Activated naive CD8-positive, alpha-beta T cell treated with anti-CD3 and anti-CD28 coated beads for 36 hours (primary cell): ENCODE results near the gene RPL15. TPM values are rescaled to one million over a fixed set of nuclear protein-coding genes. Genes with fewer than 3 reads are reported as not detected.

Source experiments
- DNase-seq: peaks from one replicate; pipeline ENCODE4 v3.0.0; 2021
- H3K27ac Mint-ChIP-seq: one replicate; pipeline ENCODE4 v1.8.0; 2022; ENCODE audit warnings: mild to moderate bottlenecking, moderate library complexity, mixed read lengths
- H3K27me3 Mint-ChIP-seq: one replicate; pipeline ENCODE4 v1.8.0; 2022; ENCODE audit warnings: mild to moderate bottlenecking, mixed read lengths
- H3K36me3 Mint-ChIP-seq: one replicate; pipeline ENCODE4 v1.8.0; 2021; ENCODE audit warnings: mild to moderate bottlenecking, mixed read lengths
- H3K4me1 Mint-ChIP-seq: one replicate; pipeline ENCODE4 v1.8.0; 2021; ENCODE audit warnings: mixed read lengths
- H3K4me3 Mint-ChIP-seq: one replicate; pipeline ENCODE4 v1.8.0; 2022; ENCODE audit warnings: mild to moderate bottlenecking, moderate library complexity, mixed read lengths
- H3K9me3 Mint-ChIP-seq: one replicate; pipeline ENCODE4 v1.8.0; 2022; ENCODE audit warnings: mixed read lengths
- total RNA-seq, 2 experiments: library from RNA; stranded (reverse); gene quantifications; one replicate each; pipeline ENCODE4 v1.2.3, GENCODE V29; 2021

The RPL15 gene
- total RNA-seq, 2 experiments from 2014 or later = 2,473 to 2,489 TPM

DNA sequence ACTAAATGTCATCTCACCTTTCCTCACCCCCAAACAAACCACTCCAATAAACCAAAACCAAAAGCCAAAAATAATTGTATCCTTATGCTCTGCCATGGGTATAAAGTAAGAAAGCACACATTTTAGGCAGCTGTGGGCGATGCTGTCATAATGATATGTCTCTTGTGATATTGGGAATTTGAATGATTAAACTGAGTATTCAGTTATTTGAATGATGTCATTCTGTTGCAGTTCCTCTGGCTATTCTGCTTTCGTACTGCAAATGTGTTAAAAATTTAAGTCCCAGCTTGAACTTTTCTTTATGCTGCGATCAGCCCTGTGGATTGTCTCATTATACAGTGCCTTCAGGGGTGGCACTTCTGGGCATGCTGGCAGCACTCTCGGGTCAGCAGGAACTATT is 17.3 kb downstream of the RPL15 start:
- no peaks in the 10 kb centered on the region for H3K4me1 Mint-ChIP-seq
- H3K36me3 Mint-ChIP-seq = no peaks in the 10 kb centered on the region
- no peak overlapping the region for H3K27ac Mint-ChIP-seq
- H3K27me3 Mint-ChIP-seq = no peaks in the 10 kb centered on the region
- DNase-seq = no peak
- H3K9me3 Mint-ChIP-seq = peaks cover 1% of the 10 kb centered on the region
- H3K4me3 Mint-ChIP-seq = no peak overlapping the region

DNA sequence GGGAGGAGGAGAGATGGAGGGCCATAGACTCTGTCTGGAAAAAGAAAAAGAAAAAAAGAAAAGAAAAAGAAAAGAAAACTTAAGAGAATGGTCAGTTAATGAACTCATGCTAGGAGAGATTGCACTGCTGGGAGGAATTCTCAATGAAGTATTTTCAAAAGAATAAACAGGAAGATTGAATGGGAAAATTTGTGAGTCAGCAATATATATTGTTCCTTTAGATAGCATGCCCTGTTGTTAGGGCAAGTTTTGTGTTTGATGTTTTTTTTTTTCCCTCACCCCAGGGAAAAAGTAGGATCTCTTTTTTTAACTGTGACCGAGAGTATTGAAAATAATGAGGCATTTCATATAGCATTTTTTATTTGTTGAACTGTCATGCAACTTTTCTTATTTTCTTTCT is 20.4 kb downstream of the RPL15 start:
- Mint-ChIP-seq H3K4me3 (no peak overlapping the region), H3K27me3 (no peaks in the 10 kb centered on the region), H3K9me3 (peaks cover 1% of the 10 kb centered on the region), H3K4me1 (no peaks in the 10 kb centered on the region), H3K36me3 (no peaks in the 10 kb centered on the region), H3K27ac (no peak overlapping the region)
- no peak for DNase-seq

DNA sequence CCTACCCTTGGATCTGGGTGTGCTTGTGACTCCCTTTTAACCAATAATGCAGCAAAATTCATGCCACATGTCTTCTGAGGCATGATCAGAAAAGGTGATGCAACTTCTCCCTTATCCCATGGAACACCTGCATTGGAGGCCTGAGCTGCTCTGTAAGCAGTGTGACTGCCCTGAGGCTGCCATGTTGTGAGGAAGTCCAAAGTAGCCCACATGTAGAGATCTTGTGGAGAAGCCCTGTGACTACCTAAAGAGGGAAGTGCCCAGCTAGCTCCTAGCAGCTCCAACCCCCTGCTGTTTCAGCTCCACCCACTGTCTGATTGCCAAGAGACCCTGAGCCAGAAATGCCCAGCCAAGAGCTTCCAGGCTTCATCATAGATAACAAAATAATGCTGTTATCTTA is 21.8 kb downstream of the RPL15 start:
- Mint-ChIP-seq H3K27ac (no peak overlapping the region), H3K36me3 (no peaks in the 10 kb centered on the region), H3K9me3 (peaks cover 1% of the 10 kb centered on the region), H3K27me3 (peaks cover 4% of the 10 kb centered on the region), H3K4me3 (no peak overlapping the region), H3K4me1 (peaks cover 1% of the 10 kb centered on the region)
- DNase-seq = no peak

- Mint-ChIP-seq H3K36me3 (no peaks in the 10 kb centered on the region), H3K27ac (no peak overlapping the region), H3K4me3 (no peak overlapping the region), H3K4me1 (peaks cover 11% of the 10 kb centered on the region), H3K9me3 (peaks cover 1% of the 10 kb centered on the region), H3K27me3 (peaks cover 7% of the 10 kb centered on the region)
- no peak for DNase-seq
These were observed 23.8 kb downstream of the RPL15 start for GRCh38 chr3:23940775-23941174.

GRCh38 chr3:23941440-23941839 is 24.5 kb downstream of the RPL15 start:
- H3K36me3 Mint-ChIP-seq = no peaks in the 10 kb centered on the region
- peaks cover 1% of the 10 kb centered on the region for H3K9me3 Mint-ChIP-seq
- H3K4me3 Mint-ChIP-seq = no peak overlapping the region
- no peak overlapping the region for H3K27ac Mint-ChIP-seq
- peaks cover 7% of the 10 kb centered on the region for H3K27me3 Mint-ChIP-seq
- peaks cover 11% of the 10 kb centered on the region for H3K4me1 Mint-ChIP-seq
- DNase-seq = no peak

GRCh38 chr3:23942546-23942945 is 25.6 kb downstream of the RPL15 start:
- DNase-seq = no peak
- no peak overlapping the region for H3K4me3 Mint-ChIP-seq
- H3K27ac Mint-ChIP-seq = no peak overlapping the region
- H3K36me3 Mint-ChIP-seq = no peaks in the 10 kb centered on the region
- peaks cover 1% of the 10 kb centered on the region for H3K9me3 Mint-ChIP-seq
- peaks cover 7% of the 10 kb centered on the region for H3K27me3 Mint-ChIP-seq
- peaks cover 15% of the 10 kb centered on the region for H3K4me1 Mint-ChIP-seq

- H3K27ac Mint-ChIP-seq = peak overlapping the region; percentile 46
- H3K9me3 Mint-ChIP-seq = no peaks in the 10 kb centered on the region
These were observed 27.3 kb downstream of the RPL15 start for GRCh38 chr3:23944007-23944783.

DNA sequence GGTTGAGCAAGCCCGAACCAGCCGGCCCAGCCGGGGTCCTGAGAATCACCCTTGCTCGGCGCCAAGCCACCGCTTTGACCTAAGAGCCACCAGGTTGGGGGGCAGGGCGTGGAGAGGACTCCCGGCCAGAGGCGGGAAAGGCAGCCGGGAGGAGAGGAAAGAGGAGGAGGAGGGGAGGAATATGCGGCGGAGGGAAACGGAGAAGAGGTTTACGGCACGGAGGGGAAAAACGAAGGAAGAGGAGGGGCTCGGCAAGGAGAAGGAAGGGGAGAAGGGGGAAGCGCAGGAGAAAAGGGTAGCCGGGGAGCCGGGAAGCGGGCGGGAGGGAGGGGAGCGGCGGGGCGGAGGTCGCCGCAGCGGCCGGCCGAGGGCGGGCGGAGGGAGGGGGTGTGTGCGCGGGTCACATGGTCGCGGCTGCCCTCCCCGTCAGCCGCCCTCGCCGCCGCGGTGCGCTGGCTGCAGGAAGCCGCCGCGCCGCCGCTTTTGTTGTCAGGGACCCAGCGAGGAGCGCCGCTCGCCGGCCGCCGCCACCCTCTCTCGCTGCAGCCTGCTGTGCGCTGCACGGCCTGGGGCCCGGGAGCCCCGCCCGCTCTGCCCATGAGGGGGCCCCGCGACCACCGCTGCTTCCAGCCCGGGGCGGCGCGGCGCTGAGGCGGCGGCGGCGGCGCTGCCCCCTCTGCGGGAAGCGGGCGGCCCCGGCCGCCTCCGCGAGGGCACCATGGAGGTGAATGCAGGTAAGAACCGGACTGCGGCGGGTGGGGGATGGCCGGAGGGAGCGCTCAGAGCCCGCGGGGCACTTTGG is 28.1 kb downstream of the RPL15 start, which contains the start of gene NR1D2:
NR1D2 (plus strand) TSS at position 426 of the 802 bp plus-strand sequence; CDS start at position 719, 293 bp downstream.
- peak within 1 kb of the TSS; percentile 96 for H3K27ac Mint-ChIP-seq
- peaks cover 6% of the 10 kb centered on the region for H3K36me3 Mint-ChIP-seq
- peak; percentile 83 for DNase-seq
- H3K9me3 Mint-ChIP-seq = no peaks in the 10 kb centered on the region
- peak within 1 kb of the TSS; percentile 86 for H3K4me3 Mint-ChIP-seq
- peaks cover 37% of the 10 kb centered on the region for H3K4me1 Mint-ChIP-seq
- peaks cover 7% of the 10 kb centered on the region for H3K27me3 Mint-ChIP-seq

More at GRCh38 chr3:23944007-23944783, 27.3 kb downstream of the RPL15 start:
- peaks cover 29% of the 10 kb centered on the region for H3K4me1 Mint-ChIP-seq
- peak overlapping the region; percentile 75 for H3K4me3 Mint-ChIP-seq
- peaks cover 4% of the 10 kb centered on the region for H3K36me3 Mint-ChIP-seq
- H3K27me3 Mint-ChIP-seq = peaks cover 7% of the 10 kb centered on the region
- DNase-seq = no peak

- peaks cover 6% of the 10 kb centered on the region for H3K36me3 Mint-ChIP-seq
These were observed 28.7 kb downstream of the RPL15 start for GRCh38 chr3:23945663-23945912.

DNA sequence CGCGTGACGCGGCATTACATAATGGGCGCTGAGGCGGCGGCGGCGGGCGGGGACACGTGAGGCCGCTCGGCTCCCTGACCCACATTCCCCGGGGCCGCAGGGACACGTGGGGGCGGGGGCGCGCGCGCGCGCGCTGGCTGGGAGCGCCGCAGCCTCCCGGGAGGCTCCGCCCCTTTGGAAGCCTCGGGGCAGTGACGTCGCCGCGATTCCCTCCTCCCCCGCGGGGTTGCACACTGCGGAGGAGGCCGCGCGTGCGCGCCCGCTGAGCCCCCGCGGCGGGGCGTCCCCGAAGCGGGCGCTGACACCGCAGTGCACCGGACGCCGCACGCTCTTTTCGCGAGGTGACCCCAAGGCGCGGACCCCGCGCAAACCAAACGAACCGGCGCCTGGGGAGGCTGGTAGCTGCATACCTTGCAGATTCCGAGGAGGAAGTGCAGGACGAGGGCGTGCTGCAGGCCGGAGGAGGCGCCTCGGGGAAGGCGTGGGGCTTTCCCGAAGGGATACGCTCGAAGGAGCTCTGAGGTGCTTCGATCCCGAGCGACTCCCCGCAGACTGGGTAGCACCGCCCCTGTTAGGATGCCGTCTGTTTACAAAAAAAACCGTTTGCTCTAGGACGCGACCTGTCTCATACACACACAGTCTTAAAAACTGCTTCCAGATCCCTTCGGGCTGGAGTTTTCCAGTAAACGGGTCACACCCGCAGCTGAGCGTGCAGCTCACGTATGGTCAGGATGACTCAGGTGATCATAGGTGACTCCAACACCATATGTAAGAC is 29.2 kb downstream of the RPL15 start:
- Mint-ChIP-seq H3K27ac (peak overlapping the region; percentile 96), H3K9me3 (no peaks in the 10 kb centered on the region), H3K4me1 (peaks cover 45% of the 10 kb centered on the region), H3K27me3 (peaks cover 7% of the 10 kb centered on the region), H3K4me3 (peak overlapping the region; percentile 86), H3K36me3 (peaks cover 6% of the 10 kb centered on the region)
- peak; percentile 95 for DNase-seq

More at GRCh38 chr3:23945663-23945912, 28.7 kb downstream of the RPL15 start:
- DNase-seq = no peak
- H3K4me1 Mint-ChIP-seq = peaks cover 42% of the 10 kb centered on the region
- H3K27me3 Mint-ChIP-seq = peaks cover 7% of the 10 kb centered on the region
- no peaks in the 10 kb centered on the region for H3K9me3 Mint-ChIP-seq
- H3K27ac Mint-ChIP-seq = no peak overlapping the region
- H3K4me3 Mint-ChIP-seq = no peak overlapping the region

DNA sequence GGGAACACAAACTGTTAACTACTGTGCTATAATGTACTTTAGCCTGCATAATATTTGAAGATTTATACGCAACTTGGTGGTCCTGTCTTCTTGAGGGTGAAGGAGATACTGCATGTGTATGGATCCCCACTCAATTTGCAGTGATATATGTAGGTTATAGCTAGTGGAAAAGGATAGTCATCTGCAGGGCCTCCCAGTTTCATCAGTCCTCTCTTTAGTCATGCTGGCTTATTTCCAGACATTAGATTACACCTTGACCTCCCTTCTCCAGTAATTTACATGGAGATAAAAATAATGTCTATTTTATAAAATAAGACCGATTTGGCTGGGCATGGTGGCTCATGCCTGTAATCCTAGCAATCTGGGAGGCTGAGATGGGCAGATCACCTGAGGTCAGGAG is 31.8 kb downstream of the RPL15 start:
- Mint-ChIP-seq H3K4me1 (peaks cover 60% of the 10 kb centered on the region), H3K9me3 (no peaks in the 10 kb centered on the region), H3K36me3 (peaks cover 6% of the 10 kb centered on the region), H3K27me3 (peaks cover 2% of the 10 kb centered on the region), H3K4me3 (no peak overlapping the region), H3K27ac (no peak overlapping the region)
- DNase-seq = no peak

GRCh38 chr3:23949784-23950183 is 32.9 kb downstream of the RPL15 start:
- H3K4me3 Mint-ChIP-seq = peak overlapping the region; percentile 73
- H3K27me3 Mint-ChIP-seq = no peaks in the 10 kb centered on the region
- no peak for DNase-seq
- no peaks in the 10 kb centered on the region for H3K9me3 Mint-ChIP-seq
- H3K4me1 Mint-ChIP-seq = peaks cover 58% of the 10 kb centered on the region
- H3K36me3 Mint-ChIP-seq = peaks cover 10% of the 10 kb centered on the region
- H3K27ac Mint-ChIP-seq = peak overlapping the region; percentile 87

GRCh38 chr3:23950293-23950692 is 33.4 kb downstream of the RPL15 start:
- Mint-ChIP-seq H3K4me1 (peaks cover 61% of the 10 kb centered on the region), H3K36me3 (peaks cover 10% of the 10 kb centered on the region), H3K27me3 (no peaks in the 10 kb centered on the region), H3K4me3 (peak overlapping the region; percentile 73), H3K9me3 (no peaks in the 10 kb centered on the region), H3K27ac (peak overlapping the region; percentile 87)
- no peak for DNase-seq

DNA sequence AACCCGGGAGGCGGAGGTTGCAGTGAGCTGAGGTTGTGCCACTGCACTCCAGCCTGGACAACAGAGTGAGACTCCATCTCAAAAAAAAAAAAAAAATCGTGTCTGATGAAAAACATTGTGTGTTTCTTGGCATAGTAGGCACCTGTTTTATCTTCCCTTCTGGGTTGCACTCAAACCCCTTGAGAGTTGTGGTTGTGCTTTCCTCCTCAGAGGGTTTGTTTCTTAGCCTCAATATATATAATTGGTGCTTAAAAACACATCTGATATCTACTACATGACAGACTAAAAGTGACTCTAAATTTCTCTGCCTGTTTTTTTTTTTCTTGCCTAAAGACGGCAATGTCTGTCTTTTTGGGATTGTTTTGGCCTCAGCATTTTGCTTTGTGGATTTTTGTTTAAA is 35.7 kb downstream of the RPL15 start:
- Mint-ChIP-seq H3K4me3 (no peak overlapping the region), H3K9me3 (no peaks in the 10 kb centered on the region), H3K27ac (no peak overlapping the region), H3K27me3 (no peaks in the 10 kb centered on the region), H3K36me3 (peaks cover 10% of the 10 kb centered on the region), H3K4me1 (peaks cover 60% of the 10 kb centered on the region)
- no peak for DNase-seq

GRCh38 chr3:23953523-23953922 is 36.6 kb downstream of the RPL15 start:
- Mint-ChIP-seq H3K9me3 (no peaks in the 10 kb centered on the region), H3K27me3 (no peaks in the 10 kb centered on the region), H3K27ac (no peak overlapping the region), H3K36me3 (peaks cover 6% of the 10 kb centered on the region), H3K4me3 (no peak overlapping the region), H3K4me1 (peaks cover 58% of the 10 kb centered on the region)
- no peak for DNase-seq
